ENCODE data around the gene FNBP1. TPM values are rescaled to one million over a fixed set of nuclear protein-coding genes. Genes with fewer than 3 reads are reported as not detected.

Gene FNBP1
- total and polyA plus RNA-seq, 2 of the 8 experiments (the other 6 are each of a cell fraction or from before 2014, with no cell fraction given): 7.2 to 40.9 TPM

DNA sequence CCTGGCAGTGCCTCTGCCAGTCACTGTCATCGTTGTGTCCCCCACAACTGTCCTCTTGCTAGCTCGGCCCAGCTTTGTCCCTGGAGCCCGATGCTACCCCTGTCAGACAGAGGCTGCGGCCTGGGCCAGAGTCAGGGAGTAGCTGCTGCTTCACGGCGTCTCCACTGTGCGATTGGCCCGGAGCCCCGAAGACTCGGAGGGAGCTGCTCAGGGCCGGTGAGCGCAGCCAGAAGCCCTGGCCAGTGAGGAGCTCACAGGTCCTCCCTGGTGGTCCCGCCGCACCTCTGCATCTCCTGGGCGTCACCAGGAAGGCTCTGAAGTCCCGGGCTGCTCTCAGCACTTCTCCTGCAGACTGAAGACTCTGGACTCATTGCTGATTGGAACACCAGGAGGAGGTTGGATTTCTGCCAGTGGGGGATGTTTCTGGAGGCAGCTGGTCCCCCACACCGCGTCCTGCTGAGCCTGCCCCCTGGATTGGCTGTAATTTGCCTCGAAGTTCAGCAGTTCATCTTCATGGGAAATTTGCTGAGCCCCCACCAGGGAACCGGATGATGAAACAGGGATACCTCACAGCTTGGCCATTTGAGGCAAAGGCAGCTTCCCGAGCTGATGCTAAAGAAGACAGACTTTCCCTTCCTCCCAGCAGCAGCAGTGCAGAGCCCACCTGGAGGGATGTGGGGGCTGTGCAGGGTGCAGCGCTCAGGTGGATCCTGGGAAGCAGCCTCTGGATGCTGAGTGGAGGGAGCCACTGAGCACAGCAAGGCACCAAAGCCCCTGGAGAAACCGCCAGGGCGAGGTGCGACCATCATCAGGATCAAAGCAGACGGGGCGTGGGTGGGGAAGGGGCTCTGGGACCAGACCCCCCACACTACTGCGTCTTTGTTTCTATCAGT lies 162.1 kb downstream of the FNBP1 start (continued):
- TF ChIP-seq, protein P1, sequence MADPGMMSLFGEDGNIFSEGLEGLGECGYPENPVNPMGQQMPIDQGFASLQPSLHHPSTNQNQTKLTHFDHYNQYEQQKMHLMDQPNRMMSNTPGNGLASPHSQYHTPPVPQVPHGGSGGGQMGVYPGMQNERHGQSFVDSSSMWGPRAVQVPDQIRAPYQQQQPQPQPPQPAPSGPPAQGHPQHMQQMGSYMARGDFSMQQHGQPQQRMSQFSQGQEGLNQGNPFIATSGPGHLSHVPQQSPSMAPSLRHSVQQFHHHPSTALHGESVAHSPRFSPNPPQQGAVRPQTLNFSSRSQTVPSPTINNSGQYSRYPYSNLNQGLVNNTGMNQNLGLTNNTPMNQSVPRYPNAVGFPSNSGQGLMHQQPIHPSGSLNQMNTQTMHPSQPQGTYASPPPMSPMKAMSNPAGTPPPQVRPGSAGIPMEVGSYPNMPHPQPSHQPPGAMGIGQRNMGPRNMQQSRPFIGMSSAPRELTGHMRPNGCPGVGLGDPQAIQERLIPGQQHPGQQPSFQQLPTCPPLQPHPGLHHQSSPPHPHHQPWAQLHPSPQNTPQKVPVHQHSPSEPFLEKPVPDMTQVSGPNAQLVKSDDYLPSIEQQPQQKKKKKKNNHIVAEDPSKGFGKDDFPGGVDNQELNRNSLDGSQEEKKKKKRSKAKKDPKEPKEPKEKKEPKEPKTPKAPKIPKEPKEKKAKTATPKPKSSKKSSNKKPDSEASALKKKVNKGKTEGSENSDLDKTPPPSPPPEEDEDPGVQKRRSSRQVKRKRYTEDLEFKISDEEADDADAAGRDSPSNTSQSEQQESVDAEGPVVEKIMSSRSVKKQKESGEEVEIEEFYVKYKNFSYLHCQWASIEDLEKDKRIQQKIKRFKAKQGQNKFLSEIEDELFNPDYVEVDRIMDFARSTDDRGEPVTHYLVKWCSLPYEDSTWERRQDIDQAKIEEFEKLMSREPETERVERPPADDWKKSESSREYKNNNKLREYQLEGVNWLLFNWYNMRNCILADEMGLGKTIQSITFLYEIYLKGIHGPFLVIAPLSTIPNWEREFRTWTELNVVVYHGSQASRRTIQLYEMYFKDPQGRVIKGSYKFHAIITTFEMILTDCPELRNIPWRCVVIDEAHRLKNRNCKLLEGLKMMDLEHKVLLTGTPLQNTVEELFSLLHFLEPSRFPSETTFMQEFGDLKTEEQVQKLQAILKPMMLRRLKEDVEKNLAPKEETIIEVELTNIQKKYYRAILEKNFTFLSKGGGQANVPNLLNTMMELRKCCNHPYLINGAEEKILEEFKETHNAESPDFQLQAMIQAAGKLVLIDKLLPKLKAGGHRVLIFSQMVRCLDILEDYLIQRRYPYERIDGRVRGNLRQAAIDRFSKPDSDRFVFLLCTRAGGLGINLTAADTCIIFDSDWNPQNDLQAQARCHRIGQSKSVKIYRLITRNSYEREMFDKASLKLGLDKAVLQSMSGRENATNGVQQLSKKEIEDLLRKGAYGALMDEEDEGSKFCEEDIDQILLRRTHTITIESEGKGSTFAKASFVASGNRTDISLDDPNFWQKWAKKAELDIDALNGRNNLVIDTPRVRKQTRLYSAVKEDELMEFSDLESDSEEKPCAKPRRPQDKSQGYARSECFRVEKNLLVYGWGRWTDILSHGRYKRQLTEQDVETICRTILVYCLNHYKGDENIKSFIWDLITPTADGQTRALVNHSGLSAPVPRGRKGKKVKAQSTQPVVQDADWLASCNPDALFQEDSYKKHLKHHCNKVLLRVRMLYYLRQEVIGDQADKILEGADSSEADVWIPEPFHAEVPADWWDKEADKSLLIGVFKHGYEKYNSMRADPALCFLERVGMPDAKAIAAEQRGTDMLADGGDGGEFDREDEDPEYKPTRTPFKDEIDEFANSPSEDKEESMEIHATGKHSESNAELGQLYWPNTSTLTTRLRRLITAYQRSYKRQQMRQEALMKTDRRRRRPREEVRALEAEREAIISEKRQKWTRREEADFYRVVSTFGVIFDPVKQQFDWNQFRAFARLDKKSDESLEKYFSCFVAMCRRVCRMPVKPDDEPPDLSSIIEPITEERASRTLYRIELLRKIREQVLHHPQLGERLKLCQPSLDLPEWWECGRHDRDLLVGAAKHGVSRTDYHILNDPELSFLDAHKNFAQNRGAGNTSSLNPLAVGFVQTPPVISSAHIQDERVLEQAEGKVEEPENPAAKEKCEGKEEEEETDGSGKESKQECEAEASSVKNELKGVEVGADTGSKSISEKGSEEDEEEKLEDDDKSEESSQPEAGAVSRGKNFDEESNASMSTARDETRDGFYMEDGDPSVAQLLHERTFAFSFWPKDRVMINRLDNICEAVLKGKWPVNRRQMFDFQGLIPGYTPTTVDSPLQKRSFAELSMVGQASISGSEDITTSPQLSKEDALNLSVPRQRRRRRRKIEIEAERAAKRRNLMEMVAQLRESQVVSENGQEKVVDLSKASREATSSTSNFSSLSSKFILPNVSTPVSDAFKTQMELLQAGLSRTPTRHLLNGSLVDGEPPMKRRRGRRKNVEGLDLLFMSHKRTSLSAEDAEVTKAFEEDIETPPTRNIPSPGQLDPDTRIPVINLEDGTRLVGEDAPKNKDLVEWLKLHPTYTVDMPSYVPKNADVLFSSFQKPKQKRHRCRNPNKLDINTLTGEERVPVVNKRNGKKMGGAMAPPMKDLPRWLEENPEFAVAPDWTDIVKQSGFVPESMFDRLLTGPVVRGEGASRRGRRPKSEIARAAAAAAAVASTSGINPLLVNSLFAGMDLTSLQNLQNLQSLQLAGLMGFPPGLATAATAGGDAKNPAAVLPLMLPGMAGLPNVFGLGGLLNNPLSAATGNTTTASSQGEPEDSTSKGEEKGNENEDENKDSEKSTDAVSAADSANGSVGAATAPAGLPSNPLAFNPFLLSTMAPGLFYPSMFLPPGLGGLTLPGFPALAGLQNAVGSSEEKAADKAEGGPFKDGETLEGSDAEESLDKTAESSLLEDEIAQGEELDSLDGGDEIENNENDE (IDR thresholded peaks at IDR 0.05; ENCODE audit: insufficient replicate concordance, low read length): no peak
- TF ChIP-seq POU5F1 (IDR thresholded peaks at IDR 0.05; ENCODE audit: low read depth, low read length): no peak
- TF ChIP-seq CHD1 (IDR thresholded peaks at IDR 0.05; ENCODE audit: low read depth, low read length): no peak
